GM19239 (cell line): ENCODE results near the gene NBPF26.
"Not testable (repeated sequence)": the region's sequence is repeated elsewhere in the genome, so short reads cannot be mapped to it uniquely, and the experiment has no call there.

Source experiments
- DNase-seq: peaks from one replicate; pipeline ENCODE4 v3.0.0; 2011; ENCODE audit warnings: low spot score; ENCODE audit not compliant: insufficient read length
- FAIRE-seq: peaks from 2 replicates; lab custom pipeline; 2011; peaks lifted over from hg19 to GRCh38; lab: Jason Lieb, UNC

The NBPF26 gene

DNA sequence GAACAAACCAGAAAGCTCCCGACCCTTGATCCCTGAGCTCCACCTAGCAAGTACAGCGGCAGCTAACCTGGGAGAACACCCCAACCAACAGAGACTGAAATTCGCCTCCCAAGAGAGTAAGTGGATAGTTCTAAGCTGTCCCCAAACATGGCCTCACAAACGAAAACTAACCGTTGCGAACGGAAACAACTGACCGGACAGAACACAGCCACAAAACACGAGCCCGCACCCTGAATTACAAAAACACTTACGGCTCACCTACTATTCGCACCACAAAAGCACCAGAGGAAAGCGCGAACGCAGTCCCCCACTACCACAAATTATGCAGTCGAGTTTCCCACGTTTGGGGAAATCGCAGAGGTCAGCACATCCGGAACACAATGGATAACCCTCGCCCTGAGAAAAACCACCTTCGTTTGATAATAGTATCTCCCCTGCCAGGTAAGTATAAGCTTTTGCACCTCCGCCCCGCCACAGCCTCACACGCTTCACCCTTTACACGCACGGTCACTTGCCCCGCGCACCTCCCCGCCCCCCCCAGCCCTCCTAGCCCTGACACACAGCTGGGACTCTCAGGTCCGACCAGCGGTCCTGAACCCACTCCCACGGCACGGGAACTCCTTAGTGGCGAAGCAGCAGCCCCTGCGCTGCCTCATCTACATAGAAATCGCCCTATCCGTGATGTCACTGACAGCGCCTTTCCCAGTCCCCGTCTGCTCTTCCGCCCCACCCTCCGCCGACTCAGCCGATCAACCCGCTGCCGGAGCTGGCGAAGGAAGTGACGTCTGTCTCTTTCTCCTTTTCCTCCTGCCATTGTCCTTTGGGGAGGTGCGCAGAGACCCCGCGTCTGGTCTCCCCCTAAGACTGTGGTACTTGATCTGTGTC lies 127.0 kb downstream of the NBPF26 start:
- not testable (repeated sequence) for DNase-seq, FAIRE-seq

DNA sequence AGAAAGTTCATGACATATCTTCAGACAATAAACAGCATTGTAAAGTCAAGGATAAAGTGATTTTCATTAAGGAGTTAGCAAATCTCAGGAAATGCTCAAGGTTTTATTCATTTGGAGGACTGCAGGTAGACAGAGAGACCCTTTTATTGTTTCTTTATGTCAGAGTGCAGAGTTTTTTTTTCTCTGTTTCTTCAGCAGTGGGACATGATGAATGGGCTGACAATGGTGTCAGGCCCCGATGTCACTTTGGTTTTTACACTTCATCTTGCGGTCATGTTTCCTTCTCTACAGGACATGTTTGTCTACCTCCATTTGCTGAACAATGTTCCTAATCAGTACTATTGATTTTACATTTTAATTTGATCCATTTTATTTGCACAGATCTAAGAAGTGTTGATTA lies 134.4 kb downstream of the NBPF26 start:
- FAIRE-seq, DNase-seq: not testable (repeated sequence)

DNA sequence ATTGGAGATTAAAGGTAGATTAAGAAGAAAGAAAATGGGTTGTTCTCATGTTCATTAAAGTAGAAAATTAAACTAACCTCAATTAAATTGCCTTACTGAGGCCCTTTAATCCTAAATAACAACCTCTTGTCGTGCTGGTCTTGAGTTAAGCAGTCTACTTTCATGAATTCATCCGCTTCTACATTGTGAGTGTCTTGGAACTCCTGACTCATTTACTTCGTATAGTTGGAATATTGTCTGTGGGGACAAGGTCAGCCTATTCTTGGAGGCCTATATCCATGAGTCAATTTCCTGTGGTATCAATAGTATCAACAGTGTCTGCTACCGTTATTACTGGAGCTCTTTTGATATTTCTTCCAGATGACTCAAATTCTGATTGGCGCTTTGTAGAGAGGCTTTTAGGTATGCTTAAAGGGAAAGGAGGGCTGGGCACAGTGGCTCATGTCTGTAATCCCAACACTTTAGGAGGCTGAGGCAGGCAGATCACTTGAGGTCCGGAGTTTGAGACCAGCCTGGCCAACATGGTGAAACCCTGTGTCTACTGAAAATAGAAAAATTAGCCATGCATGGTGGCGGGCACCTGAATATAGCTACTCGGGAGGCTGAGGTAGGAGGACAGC lies 136.0 kb downstream of the NBPF26 start:
- DNase-seq, FAIRE-seq: not testable (repeated sequence)

DNA sequence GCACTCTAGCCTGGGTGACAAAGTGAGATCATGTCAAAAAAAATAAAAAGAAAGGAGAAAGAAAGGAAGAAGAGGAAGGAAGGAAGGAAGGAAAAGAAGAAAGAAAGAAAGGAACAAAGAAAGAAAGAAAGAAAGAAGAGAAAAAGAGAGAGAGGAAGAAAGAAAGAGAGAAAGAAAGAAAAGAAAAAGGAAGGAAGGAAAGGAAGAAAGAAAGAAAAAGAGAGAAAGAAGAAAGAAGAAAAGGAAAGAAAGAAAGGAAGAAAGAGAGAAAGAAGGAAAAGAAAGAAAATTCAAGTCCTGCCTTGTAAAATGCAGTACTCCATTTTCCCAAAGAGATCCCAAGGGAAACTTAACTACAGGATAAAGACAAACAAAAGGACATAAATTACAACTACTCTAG lies 154.5 kb downstream of the NBPF26 start:
- not testable (repeated sequence) for FAIRE-seq, DNase-seq

DNA sequence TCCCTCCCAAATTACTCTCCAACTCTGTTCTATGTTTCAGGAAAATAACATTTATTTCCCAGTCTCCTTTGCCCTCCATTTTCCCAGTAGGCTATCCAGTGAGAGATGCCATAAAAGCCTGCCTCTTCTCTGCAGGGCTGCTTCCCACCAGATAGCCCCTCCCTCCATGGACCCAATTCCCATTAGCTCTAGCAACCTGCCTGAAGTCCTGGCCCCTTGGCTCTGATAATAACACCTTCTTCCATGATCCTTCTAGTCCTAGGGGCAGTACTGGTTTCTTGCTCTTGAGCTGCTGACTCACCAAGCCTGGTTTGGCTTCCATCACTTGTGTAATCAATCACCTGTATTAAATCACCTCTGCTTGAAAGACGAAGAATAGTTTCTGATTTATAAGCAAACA lies 156.3 kb downstream of the NBPF26 start:
- not testable (repeated sequence) for DNase-seq, FAIRE-seq

DNA sequence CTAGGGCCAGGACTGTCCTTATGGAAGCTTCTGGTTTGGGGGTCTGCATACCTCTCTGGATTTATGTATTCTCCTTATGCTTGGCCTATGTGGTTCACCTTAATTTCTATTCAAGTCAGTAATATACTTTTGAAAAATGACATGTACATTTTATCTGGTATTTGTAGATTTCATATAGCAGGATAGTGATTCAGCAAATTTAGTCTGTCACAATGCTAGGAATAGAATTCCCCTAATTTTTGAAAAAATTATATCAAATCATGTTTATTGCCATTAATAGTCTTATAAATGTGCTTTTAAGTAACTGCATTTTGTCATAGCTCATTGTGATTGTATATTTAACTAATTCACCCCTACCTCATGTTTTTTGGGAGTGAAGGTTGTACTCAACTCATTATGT lies 158.2 kb downstream of the NBPF26 start:
- FAIRE-seq, DNase-seq: not testable (repeated sequence)
